SK-N-MC (cell line): ENCODE data around the gene SNAP47.

ENCODE experiments used
- DNase-seq: peaks from one replicate; pipeline ENCODE4 v3.0.0-alpha.2; 2011; ENCODE audit warnings: low read depth, low spot score
- H3K27ac ChIP-seq: fragments of 200-600 bp; sonication (generic); 2 replicates; pipeline ENCODE4 v1.5.1; 2016; ENCODE audit warnings: mixed run types
- H3K36me3 ChIP-seq: fragments of 200-600 bp; sonication (generic); 2 replicates; pipeline ENCODE4 v1.6.1; 2017; ENCODE audit warnings: antibody characterized with exemption, low read length, mixed read lengths; ENCODE audit not compliant: insufficient read depth
- H3K4me3 ChIP-seq: fragments of 200-600 bp; sonication (generic); 2 replicates; pipeline ENCODE4 v1.5.1; 2016
- H3K9ac ChIP-seq: fragments of 200-600 bp; sonication (generic); 2 replicates; pipeline ENCODE4 v1.8.0; 2017; ENCODE audit warnings: mixed run types, mixed read lengths; ENCODE audit not compliant: insufficient read length
- H3K9me3 ChIP-seq: fragments of 200-600 bp; sonication (generic); 2 replicates; pipeline ENCODE4 v1.6.1; 2017; ENCODE audit warnings: low read depth, mild to moderate bottlenecking, antibody characterized with exemption, low read length, moderate library complexity, mixed read lengths
- EZH2 ChIP-seq: fragments of 200-600 bp; sonication (generic); IDR thresholded peaks from one replicate; pipeline ENCODE4 v1.6.1; 2017; ENCODE audit warnings: antibody characterized with exemption
- FOXP2 ChIP-seq: optimal IDR thresholded peaks from 2 replicates; pipeline ENCODE3; 2011; ENCODE audit warnings: mild to moderate bottlenecking, moderate library complexity; ENCODE audit not compliant: insufficient read depth; ENCODE audit errors: extremely low read length, control extremely low read depth
- POLR2AphosphoS5 ChIP-seq: IDR thresholded peaks from 2 replicates; pipeline ENCODE4 v1.6.1; 2012; ENCODE audit warnings: mild to moderate bottlenecking, low read depth, low read length, borderline replicate concordance

Gene SNAP47

DNA sequence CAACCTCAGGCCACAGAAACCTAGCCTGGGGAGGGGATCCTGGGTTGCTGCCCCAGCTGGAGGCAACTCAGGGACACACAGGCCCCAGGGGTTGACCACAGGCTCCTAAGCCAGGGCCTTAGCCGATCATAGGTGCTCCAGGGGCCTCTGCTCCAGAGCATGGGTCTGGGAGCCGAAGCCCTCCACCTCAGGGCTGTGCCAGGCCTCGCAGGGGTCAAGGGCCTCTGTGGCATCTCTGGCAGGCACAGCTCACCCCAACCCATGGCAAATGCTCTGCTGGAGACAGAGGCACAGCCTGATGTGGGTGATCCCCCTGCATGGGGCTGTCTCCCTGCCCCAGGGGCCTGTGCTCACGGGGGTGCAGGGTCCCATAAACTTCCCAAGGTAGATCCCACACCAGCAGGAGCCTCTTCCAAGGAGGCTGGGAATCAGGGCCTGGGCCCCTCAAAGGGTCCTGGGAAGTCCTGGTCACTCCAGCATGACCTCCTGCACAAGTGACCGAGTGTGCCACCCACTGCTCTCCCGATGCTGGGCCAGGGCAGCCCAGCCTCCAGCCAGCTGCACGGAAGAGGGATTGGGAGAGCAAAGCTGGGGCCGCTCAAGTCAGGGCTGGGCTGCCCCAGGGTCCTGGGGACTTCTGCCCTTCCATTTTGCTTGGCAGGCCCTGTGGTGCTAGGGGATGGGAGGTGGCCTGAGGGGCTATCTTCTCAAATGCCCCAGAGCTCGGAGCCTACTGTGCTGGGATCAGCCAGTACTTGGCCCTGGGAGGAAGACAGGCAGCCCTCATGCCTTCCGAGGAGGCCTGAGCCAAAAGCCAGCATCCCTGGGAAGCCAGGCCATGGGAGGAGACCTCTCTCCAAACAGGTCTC is 58.1 kb downstream of the SNAP47 start:
- no peaks in the 10 kb centered on the region for H3K36me3 ChIP-seq
- H3K4me3 ChIP-seq = peak overlapping the region; percentile 52
- peak overlapping the region; percentile 48 for H3K9ac ChIP-seq
- no peaks in the 10 kb centered on the region for H3K9me3 ChIP-seq
- no peak for DNase-seq
- H3K27ac ChIP-seq = peak overlapping the region; percentile 89
- no peak for TF ChIP-seq POLR2AphosphoS5
- no peak for TF ChIP-seq EZH2
- no peak for TF ChIP-seq FOXP2

DNA sequence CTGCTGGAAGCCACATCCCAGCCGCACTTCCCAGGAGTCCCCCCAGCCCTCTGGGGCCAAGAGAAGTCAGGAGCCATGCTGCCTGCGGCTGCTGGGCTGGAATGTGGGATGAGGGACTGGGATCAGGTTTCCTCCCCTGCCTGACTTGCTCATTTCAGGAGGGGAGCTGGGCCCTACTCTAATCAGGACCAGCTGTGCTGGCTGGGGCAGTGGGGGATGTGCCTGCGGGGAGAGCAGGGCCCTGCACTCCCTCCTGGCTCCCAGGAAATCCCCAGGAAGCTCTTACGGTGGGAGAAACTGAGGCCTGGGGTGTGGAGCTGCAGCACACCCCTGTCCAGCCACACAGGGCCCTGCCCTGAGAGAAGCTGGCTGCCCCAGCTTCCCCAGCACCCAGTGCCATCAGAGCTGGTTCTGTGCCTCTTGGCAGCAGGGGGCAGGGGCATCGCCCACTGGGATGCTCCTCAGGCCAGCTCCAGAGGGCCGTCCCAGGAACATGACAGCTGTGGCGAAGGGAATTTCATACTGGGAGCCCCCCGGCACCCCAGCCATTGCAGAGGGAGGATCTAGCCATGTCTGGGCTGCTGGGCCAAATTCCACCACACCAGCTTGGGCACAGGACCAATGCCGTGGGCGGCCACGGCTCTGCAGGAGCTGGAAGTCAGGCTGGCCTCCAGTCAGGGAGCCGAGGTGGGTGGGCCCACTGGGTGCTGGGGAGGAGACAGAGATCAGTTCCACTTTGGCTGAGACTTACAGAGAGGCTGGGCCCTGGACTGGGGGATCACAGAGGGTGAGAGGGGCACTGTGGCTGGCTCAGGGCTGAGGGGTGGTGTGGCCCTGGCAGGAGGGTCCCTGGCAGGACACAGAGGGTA is 58.9 kb downstream of the SNAP47 start:
- H3K36me3 ChIP-seq = no peaks in the 10 kb centered on the region
- no peaks in the 10 kb centered on the region for H3K9me3 ChIP-seq
- peak overlapping the region; percentile 52 for H3K4me3 ChIP-seq
- TF ChIP-seq EZH2 = no peak
- TF ChIP-seq POLR2AphosphoS5 = peak; percentile 35
- TF ChIP-seq FOXP2 = peak; percentile 88
- H3K27ac ChIP-seq = peak overlapping the region; percentile 89
- peak overlapping the region; percentile 45 for H3K9ac ChIP-seq
- DNase-seq = peak; percentile 51

- Histone ChIP-seq H3K9me3 (no peaks in the 10 kb centered on the region), H3K4me3 (peak overlapping the region; percentile 52), H3K36me3 (no peaks in the 10 kb centered on the region), H3K9ac (peak overlapping the region; percentile 45), H3K27ac (peak overlapping the region; percentile 89)
- no peak for TF ChIP-seq FOXP2
- TF ChIP-seq EZH2 = no peak
- no peak for DNase-seq
Observed at GRCh38 chr1:227794817-227795192, 59.6 kb downstream of the SNAP47 start.

GRCh38 chr1:227795732-227796131 is 60.5 kb downstream of the SNAP47 start:
- DNase-seq = no peak
- TF ChIP-seq POLR2AphosphoS5 (no peak), EZH2 (no peak), FOXP2 (no peak)
- H3K9ac ChIP-seq = no peak overlapping the region
- no peaks in the 10 kb centered on the region for H3K36me3 ChIP-seq
- no peak overlapping the region for H3K4me3 ChIP-seq
- no peak overlapping the region for H3K27ac ChIP-seq
- H3K9me3 ChIP-seq = no peaks in the 10 kb centered on the region

DNA sequence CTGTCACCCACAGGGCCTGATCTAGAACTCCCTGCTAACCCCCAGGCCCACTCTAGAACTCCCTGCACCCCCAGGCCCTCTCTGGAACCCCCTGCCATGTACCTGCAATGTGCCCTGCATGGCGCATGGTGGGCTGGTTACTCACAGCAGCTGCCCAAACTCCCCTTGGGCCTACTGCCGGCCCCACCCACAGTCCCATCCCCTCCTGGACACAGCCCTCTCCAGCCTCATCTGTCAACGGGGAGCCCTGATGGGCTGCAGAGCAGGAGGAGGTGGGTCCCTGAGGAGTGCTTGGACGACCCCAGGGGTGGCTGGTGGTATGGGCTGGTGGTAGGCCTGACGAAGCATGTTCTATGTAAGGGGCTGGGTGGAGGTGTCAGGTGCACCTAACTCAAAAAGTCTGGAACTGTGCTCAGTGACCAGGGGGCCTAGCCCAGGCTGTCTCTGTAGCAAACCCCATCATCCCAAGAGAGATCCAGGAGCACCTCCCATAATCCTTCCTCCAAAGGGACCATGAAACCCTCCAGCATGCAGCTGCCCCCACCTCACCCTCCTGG is 61.2 kb downstream of the SNAP47 start:
- no peak overlapping the region for H3K27ac ChIP-seq
- no peak for DNase-seq
- no peak overlapping the region for H3K9ac ChIP-seq
- H3K4me3 ChIP-seq = no peak overlapping the region
- no peaks in the 10 kb centered on the region for H3K36me3 ChIP-seq
- TF ChIP-seq FOXP2 (no peak), POLR2AphosphoS5 (no peak), EZH2 (no peak)
- no peaks in the 10 kb centered on the region for H3K9me3 ChIP-seq

DNA sequence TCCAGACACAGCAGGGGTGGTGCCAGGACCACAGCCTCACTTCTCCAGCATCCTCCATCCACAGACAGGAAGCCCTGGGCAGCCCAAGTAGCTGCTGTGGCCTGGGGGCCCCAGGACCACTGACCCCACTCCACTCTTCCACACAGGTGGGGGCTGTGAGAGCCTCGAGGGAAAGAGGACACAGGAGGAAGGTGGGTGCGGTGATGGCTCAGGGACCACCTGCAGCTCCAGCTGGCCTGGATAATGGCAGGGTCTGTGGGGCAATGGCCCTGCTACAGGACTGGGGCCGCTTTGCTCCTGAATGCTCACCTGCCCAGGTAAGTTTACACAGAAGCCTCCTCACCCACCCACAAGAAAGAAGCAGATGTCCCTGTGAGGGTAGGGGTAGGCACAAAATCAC is 61.9 kb downstream of the SNAP47 start:
- no peak for DNase-seq
- no peak overlapping the region for H3K4me3 ChIP-seq
- no peaks in the 10 kb centered on the region for H3K9me3 ChIP-seq
- no peak overlapping the region for H3K27ac ChIP-seq
- H3K9ac ChIP-seq = no peak overlapping the region
- TF ChIP-seq EZH2 = no peak
- no peak for TF ChIP-seq POLR2AphosphoS5
- TF ChIP-seq FOXP2 = no peak
- H3K36me3 ChIP-seq = no peaks in the 10 kb centered on the region

GRCh38 chr1:227797625-227798024 is 62.4 kb downstream of the SNAP47 start:
- DNase-seq = no peak
- H3K9me3 ChIP-seq = no peaks in the 10 kb centered on the region
- no peak for TF ChIP-seq FOXP2
- TF ChIP-seq POLR2AphosphoS5 = no peak
- no peak for TF ChIP-seq EZH2
- H3K27ac ChIP-seq = no peak overlapping the region
- no peak overlapping the region for H3K4me3 ChIP-seq
- H3K9ac ChIP-seq = no peak overlapping the region
- no peaks in the 10 kb centered on the region for H3K36me3 ChIP-seq

DNA sequence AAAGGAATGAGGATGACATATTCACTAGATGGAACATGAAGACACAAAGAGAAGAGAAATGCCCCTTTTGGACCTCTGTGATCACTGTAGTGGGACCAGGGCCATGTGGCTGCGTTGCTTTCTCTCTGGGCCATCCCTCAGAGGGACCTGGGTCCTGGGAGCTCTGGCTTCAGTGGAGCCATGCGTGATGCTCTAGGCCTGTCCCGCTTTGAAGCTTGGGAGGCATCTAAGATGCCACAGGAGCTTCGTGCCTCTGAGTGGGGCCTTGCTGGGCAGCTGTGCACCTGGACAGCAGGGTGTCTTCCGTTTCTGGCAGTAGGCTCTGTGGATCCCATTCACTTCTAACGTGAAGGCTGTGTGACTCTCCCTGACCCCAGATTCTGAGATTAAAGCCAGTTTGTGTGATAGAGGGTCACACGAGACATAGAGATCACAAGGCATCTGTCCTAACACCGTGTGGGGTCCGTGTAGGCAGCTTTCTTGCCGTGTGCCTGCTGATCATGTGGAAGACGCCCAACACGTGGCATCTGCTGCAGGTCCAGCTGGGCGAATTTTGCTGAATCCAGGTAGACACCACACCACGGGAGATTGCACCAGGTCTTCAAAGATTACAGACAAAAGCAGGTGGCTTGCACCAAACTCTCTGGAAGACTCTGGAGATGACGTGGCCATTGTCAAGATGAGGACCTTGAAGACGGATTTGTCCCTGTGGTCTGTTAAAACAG is 63.0 kb downstream of the SNAP47 start:
- Histone ChIP-seq H3K9me3 (no peaks in the 10 kb centered on the region), H3K9ac (no peak overlapping the region), H3K27ac (no peak overlapping the region), H3K36me3 (no peaks in the 10 kb centered on the region), H3K4me3 (no peak overlapping the region)
- DNase-seq = no peak
- TF ChIP-seq EZH2 = no peak
- TF ChIP-seq FOXP2 = no peak
- no peak for TF ChIP-seq POLR2AphosphoS5
